CD4-positive, alpha-beta T cell treated with Interleukin-10 for 1 hour (primary cell): ENCODE measurements around the gene RANBP10.

Experiments
- DNase-seq: peaks from one replicate; pipeline ENCODE4 v3.0.0-alpha.2; 2020

RANBP10 gene

GRCh38 chr16:67736858-67737257, 69.5 kb downstream of the RANBP10 start:
- no peak for DNase-seq

- DNase-seq, result no peak
These were observed 71.6 kb downstream of the RANBP10 start for GRCh38 chr16:67734731-67735201.

GRCh38 chr16:67733734-67734470, 72.5 kb downstream of the RANBP10 start:
- DNase-seq, result no peak

- DNase-seq, result no peak
These were observed 74.6 kb downstream of the RANBP10 start for GRCh38 chr16:67731753-67732095.

GRCh38 chr16:67731071-67731752, 75.1 kb downstream of the RANBP10 start:
- no peak for DNase-seq

- no peak for DNase-seq
These were observed 76.0 kb downstream of the RANBP10 start for GRCh38 chr16:67730326-67730725.

- no peak for DNase-seq
These were observed 76.6 kb downstream of the RANBP10 start for GRCh38 chr16:67729636-67730248.

- no peak for DNase-seq
These were observed 78.6 kb downstream of the RANBP10 start for GRCh38 chr16:67727521-67728485.

- no peak for DNase-seq
These were observed 80.0 kb downstream of the RANBP10 start for GRCh38 chr16:67726106-67727034.

- DNase-seq, result no peak
These were observed 82.5 kb downstream of the RANBP10 start for GRCh38 chr16:67723911-67724305.

- no peak for DNase-seq
These were observed 83.0 kb downstream of the RANBP10 start for GRCh38 chr16:67723151-67723910.

GRCh38 chr16:67720236-67720635, 86.1 kb downstream of the RANBP10 start:
- DNase-seq, result peak; percentile 3

- no peak for DNase-seq
These were observed 86.6 kb downstream of the RANBP10 start for GRCh38 chr16:67719778-67720144.

- DNase-seq, result peak; percentile 97
These were observed 87.1 kb downstream of the RANBP10 start, which contains the start of gene GFOD2 for GRCh38 chr16:67719048-67719777. Gene GFOD2, minus strand, starts transcription at chr16:67719316. Its CDS starts 33,601 bp downstream, at chr16:67685715.

GRCh38 chr16:67718668-67719047, 87.7 kb downstream of the RANBP10 start:
- no peak for DNase-seq

- DNase-seq, result no peak
These were observed 90.3 kb downstream of the RANBP10 start for GRCh38 chr16:67716097-67716496.

- DNase-seq, result no peak
These were observed 91.8 kb downstream of the RANBP10 start for GRCh38 chr16:67714522-67714921.

- DNase-seq, result no peak
These were observed 92.6 kb downstream of the RANBP10 start for GRCh38 chr16:67713647-67714273.

GRCh38 chr16:67710607-67711006, 95.8 kb downstream of the RANBP10 start:
- DNase-seq, result no peak

GRCh38 chr16:67709050-67709449, 97.3 kb downstream of the RANBP10 start:
- no peak for DNase-seq
